ENCODE results near the gene RNASET2. TPM values are rescaled to one million over a fixed set of nuclear protein-coding genes. Genes with fewer than 3 reads are reported as not detected.
"Not testable (repeated sequence)": the region's sequence is repeated elsewhere in the genome, so short reads cannot be mapped to it uniquely, and the experiment has no call there.

The RNASET2 gene
- total RNA-seq, 1 donor from 2014 or later: 287 TPM

DNA sequence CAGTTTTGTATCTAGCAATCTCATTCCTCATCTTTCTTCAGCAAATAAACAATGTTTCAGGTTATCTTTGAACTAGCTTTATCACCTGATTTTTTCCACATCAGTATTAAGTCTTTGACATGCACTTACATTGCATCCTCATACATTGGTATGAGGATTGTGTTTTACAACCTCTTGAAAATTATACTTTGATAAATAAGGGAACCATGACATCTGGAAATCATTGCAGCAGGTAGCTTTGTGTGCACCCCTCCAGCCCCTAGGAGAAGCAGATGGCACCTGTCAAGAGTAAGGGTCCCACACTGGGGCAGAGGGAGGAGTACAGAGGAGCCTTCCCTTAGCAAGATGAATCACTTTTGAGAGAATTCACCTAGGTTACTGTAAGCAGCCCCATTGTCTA is 13.7 kb upstream of the RNASET2 start:
- DNase-seq (ENCODE audit: low read depth): no peak

DNA sequence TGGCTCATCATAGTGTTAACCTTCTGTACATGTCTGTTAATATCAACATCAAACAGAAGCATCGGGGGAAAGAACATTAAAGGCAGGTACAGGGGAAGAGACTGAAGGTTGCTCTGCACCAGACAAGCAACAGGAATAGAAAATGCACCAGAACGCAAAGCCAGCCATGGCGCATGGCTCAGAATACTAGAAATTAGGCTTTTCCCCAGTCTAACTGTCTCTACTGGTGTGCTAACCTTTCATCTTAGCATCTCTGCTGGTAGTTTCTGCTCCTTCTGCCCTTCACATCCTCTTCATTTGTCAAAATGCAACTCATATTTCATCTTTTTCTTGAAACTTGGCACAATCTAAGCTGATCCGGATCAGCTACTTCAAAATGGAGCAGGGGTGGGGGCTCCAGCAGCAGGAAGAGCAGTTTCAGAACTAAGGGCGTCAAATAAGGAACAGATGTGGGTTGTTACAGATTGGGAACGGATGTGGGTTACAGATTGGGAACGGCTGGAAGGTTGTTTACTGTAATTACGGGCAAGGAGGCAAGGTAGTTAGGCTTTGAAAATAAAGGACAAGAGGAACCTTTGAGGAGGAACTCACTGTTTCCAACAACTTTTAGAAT is 13.1 kb upstream of the RNASET2 start:
- DNase-seq (ENCODE audit: low read depth): no peak

DNA sequence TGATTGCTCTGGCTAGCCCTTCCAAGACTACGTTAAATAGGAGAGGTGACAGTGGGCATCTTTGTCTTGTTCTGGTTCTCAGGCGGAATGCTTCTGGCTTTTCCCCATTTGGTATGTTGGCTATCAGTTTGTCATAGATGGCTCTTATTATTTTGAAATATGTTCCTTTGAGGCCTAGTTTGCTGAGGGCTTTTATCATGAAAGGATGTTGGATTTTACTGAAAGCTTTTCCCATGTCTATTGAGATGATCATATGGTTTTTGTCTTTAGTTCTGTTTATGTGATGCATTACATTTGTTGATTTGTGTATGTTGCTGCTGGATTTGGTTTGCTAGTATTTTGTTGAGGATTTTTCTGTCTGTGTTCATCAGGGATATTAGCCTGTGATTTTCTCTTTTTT is 9.9 kb upstream of the RNASET2 start:
- DNase-seq (ENCODE audit: low read depth): no peak

DNA sequence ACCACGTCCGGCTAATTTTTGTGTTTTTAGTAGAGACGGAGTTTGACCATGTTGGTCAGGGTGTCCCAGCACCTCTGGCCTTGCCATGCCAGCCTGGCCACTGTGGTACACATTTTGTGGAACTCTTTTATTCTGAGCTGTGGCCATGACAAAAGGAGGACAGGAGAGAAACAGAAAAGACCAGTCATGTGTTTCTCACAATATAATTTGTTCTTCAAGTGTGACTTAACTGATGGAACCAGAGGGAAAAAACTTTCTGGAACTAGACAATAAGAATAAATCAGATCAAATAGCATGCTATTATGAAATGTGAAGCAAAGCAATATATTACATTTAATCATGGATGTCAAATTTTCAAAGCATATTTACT is 4.2 kb upstream of the RNASET2 start:
- DNase-seq (ENCODE audit: low read depth): no peak

DNA sequence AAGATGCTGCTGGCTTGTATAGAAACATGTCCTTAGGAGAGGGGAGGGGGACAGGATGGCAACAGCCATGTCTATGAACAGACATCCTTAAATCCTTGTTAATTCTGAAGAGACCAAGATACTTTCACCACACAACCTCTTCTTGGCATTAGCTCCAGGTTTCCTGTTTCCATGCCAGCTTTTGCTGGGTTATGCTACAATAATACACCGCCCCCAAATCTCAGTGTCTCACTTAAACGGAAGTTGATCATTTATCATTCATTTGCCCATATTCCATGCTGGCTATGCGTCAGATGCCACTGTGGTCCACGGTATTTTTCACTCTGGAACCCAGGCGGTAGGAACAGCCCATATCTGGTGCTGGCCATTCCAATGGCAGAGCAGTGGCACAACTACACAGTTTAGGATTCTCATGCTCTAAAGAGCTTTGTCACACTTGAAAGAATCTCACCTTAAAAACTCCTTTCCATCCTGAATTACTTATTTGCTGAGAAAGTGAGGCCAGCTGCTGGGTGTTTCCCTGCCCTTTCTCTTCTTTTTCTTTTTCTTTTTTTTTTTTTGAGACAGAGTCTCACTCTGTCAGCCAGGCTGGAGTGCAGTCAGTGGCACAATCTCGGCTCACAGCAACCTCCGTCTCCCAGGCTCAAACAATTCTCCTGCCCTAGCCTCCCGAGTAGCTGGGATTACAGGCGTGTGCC is 3.7 kb upstream of the RNASET2 start:
- peak; percentile 38 for DNase-seq (ENCODE audit: low read depth)

DNA sequence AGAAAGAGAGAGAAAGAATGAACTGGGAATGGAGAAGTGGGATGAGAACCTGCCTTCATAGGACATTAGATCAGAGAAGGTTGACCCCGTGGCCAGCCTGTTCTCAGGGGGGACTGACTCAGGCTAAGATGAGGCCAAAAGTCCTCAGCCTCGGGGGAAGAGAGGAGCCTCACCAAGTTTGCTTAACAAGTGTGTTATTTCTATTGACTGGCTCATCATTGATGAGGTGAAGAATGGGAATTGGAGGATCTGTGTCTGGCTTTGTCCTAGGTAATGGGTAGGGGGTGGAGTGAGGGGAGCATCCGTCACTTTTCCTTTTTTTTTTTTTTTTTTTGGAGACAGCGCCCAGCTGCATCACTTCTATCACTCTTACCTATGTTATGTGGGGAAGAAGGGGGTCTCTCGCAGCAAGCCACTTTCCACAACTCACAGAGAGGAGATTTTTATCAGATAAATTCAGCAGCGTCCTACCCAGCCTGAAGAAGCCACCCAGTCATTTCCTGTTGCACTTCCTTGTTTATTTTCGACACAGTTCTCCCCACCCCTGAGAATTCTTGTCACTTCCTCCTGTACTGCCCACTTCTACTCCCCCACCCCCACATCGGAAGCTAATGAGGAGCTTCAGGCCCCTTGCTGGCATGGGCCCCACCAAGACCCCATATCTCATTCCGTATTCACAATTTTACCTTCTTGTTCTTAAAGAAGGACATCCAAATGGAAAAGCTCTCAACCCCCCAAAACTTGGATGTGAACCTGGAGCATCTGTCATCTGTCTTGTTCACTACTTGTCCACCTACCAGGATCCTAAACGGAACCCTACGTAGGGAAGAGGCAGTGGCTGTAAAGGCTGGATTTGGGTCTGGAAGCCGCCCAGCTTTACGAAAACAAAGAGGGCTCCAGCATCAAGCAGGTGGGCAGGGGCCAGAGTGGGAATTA is 2.8 kb upstream of the RNASET2 start:
- DNase-seq (ENCODE audit: low read depth): peak; percentile 44

DNA sequence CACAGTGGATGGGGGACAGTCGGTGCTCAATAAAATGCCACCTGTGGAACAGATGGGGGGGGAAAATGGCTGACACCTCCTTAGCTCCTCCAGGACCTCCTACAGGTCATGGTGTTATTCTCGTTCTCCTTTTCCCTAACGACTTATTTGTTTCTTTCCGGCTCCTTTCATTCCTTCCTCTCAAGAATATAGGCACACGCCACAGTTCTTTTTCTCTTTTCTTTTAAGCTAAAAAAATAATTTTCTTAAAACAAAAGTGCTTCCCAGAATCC is 1.4 kb upstream of the RNASET2 start:
- no peak for DNase-seq (ENCODE audit: low read depth)

DNA sequence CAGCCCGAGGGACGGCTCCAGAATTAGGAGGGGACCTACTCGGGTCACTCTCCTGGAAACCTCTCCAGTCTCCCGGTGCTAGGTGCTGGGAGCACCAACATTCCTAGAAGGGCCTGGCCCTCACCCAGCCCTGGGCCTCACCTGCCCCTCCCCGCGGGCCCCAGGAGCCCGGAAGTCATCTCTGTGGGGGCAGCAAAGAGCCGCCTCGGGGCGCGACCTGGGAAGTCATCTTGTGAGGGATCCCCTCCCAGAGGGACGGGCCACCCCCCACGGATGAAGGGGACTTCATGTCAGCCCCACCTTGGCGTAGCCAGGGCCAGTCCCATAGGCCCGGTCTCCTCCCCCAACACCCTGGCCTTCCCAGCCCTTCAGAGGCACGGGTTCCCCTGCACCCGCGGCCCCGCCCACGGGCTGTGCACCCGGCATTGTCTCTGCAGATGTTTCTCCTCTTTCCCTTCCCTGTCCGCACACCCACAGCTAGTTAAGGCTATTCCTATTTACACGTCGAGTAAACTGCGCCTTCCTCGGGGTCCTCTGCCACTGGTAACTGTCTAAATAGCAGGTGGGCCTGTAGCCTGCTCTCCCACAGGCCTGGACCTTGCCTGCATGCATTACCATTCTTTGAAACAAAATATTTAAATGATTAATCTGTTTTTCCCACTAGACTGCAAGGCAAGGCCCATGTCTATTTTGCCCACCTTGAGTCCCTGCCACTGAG is 896 bp upstream of the RNASET2 start:
- no peak for DNase-seq (ENCODE audit: low read depth)

DNA sequence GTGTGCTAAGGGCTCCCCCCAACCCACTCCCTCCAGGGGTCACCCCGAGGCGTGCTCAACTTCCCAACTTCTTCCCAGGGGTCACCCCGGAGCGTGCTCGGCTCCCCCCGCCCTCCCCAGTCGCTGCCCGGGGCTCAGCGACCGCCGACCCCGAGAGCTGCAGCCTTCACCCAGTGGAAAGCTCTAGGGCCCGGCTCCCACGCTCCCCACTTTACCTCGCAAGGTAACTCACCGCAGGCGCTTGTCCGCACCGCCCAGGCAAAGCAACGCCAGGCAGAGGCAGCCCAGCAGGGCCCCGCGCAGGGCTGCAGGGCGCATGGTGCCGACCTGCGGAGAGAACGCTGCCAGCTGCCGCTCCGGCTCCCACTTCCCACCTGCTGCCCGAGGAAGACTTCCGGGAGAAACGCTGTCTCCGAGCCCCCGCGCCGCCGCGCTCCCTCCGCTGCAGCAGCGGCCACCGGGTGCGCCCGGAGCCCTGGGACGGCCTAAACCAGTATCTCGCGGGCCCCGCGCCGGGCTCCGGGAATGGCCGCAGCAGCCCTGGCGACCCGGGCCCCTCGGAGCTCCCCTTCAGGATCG is 396 bp downstream of the RNASET2 start:
- DNase-seq (ENCODE audit: low read depth): no peak

DNA sequence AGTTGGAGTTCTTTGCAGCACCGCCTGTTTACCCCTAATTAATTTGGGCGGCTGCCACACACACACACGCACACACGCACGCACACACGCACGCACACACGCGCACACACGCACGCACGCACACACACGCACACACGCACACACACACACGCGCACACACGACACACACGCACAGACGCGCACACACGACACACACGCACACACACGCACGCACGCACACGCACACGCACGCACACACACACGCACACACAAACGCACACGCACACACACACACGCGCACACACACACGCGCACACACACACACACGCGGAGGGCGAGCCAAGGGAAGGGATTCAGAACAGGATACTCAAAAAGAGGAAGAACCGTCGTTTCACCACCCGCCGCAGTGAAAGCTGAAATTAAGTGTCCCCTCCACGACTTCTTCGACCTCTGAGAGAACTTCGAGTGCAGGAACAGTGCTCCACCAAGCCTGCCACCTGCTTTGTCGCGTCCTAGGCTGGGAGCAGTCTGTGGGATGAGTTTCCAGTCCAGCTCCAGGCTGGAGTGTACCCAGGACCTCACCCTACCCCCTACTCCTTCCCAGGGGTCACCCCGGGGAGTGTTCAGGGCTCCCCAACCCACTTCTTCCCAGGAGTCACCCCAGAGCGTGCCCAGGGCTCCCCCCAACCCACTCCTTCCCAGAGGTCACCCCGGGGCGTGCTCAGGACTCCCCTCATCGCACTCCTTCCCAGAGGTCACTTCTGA is 1.1 kb downstream of the RNASET2 start:
- no peak for DNase-seq (ENCODE audit: low read depth)

DNA sequence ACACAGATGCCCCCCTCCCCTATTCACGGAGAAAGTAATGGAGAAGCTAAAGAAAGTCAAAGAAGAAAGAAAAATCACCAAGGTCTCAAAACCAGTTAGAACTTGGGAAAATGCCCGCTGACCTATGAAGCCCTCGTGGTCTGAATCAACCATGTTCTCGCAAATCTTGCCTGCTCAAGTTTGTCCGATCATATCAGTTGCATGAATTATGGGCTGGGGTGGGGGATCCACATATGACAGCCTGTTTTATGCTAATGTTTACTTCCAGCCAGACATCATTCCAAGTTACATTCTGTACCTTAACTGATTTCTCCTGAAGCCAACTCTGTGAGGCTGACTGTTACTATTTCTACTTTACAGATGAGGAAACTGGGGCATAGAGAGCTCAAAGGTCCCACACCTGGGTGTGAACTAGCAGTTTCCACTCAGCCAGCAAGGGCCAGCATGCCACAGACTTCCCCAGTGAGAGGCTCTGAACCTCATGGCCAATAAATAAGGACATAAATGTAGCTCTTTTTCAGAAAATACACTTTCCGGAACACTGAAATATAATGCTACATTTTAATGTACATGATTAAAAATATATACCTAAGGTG is 2.1 kb downstream of the RNASET2 start:
- no peak for DNase-seq (ENCODE audit: low read depth)

DNA sequence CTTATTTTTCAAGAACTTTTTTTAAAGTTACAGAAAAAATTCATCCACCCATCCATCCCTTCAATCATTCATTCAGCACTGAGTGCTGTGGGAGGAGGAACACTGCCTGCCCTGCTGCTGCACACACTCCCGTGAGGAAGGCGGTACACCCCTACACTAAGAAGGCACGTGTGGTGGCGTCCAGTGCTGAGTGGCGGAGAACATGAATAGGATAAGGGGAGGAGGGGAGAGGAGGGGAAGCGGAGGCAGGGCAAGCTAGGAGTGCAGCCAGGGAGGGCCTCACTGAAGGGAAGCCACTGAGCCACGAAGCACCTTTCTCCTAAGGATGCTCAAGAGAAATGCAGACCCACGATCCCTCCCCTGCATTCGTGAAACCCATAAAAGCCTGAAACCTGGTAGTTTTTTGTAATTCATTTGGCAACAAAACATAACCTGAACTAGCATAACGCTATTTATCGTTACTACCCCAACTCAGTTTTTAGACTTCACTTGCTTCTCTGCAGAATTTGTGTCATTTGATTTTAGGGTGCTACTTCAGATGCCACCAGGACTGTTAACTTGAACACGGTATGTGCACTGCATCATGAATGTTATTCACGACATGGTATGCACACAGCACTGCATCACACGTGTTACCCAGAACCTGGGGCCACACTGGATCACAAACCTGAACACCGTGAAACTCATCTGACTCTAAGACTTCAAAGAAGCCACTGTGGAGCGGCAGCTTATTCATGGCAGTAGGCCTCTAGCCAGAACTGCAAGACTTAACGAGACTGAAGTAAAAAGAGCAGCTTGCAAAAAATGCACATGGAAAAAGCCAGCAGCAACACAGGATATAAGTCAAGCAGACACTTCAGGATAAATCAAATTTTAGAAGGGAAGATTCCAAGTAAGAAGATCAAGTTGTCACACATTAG is 3.5 kb downstream of the RNASET2 start:
- no peak for DNase-seq (ENCODE audit: low read depth)

DNA sequence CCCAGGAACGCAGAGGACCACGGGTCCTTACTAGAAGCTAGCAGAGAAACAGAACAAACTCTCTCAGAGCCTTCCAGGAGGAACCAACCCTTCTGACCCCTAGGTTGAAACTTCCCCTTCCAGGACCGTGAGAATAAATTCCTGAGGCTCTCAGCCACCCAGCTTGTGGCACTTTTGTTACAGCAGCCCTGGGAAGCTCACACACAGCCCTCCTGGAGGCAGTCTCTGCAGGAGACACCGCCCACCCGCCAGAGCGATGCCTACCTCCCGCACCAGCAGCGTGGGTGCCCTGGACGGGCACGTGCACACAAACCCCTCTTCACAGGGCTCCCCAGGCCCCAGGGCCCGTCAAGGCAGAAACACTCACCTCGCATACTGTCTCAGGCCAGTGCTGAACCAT is 4.2 kb downstream of the RNASET2 start:
- DNase-seq (ENCODE audit: low read depth): no peak

DNA sequence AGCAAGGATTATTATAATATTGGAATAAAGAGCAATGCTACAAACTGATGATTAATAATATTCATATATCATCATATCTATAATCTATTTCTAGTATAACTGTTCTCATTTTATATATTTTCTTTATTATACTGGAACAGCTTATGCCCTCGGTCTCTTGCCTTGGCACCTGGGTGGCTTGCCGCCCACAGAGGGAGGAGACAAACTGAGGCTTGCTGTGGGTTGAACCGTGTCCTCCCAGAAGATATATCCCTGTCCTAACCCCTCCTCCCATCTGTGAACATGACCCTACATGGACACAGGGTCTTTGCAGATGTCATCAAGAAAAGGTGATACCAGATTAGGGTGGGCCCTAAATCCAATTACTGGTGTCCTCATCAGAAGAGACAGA is 4.7 kb downstream of the RNASET2 start:
- DNase-seq (ENCODE audit: low read depth): no peak

DNA sequence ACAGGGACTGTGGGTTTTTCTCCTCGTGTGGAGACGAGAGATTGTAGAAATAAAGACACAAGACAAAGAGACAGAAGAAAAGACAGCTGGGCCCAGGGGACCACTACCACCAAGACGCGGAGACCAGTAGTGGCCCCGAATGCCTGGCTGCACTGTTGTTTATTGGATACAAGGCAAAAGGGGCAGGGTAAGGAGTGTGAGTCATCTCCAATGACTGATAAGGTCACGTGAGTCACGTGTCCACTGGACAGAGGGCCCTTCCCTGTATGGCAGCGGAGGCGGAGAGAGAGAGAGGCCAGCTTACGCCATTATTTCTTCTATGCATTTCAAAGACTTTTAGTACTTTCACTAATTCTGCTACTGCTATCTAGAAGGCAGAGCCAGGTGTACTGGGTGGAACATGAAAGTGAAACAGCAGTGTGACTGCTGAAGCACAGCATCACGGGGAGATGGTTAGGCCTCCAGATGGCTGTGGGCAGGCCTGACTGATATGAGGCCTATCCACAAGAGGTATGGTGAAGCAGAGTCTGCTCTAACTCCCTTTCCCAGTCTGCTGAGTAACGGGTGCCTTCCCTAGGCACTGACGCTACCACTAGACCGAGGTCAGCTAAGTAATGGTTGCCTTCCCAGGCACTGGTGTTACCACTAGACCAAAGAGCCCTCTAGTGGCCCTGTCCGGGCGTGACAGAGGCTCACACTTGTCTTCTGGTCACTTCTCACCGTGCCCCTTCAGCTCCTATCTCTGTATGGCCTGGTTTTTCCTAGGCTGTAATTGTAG is 5.3 kb downstream of the RNASET2 start:
- DNase-seq (ENCODE audit: low read depth): peak; percentile 36

DNA sequence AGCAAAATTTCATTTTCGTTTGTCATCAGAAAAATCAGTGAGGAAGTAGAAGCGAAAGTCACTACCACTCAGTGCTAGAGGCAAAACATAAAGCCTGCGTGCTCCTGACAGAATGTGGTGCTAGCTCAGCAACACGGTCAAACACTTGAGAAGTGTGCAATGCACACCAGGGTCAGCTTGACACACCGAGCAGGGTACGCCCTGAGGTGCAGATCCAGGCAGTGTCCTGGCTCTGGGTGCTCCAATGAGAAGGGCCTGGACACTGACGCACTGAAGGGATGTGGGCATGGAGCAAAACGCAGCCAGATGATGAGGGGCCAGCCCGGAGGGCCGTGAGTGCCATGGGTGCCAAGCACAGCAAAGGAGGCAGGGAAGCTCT is 5.9 kb downstream of the RNASET2 start:
- no peak for DNase-seq (ENCODE audit: low read depth)

DNA sequence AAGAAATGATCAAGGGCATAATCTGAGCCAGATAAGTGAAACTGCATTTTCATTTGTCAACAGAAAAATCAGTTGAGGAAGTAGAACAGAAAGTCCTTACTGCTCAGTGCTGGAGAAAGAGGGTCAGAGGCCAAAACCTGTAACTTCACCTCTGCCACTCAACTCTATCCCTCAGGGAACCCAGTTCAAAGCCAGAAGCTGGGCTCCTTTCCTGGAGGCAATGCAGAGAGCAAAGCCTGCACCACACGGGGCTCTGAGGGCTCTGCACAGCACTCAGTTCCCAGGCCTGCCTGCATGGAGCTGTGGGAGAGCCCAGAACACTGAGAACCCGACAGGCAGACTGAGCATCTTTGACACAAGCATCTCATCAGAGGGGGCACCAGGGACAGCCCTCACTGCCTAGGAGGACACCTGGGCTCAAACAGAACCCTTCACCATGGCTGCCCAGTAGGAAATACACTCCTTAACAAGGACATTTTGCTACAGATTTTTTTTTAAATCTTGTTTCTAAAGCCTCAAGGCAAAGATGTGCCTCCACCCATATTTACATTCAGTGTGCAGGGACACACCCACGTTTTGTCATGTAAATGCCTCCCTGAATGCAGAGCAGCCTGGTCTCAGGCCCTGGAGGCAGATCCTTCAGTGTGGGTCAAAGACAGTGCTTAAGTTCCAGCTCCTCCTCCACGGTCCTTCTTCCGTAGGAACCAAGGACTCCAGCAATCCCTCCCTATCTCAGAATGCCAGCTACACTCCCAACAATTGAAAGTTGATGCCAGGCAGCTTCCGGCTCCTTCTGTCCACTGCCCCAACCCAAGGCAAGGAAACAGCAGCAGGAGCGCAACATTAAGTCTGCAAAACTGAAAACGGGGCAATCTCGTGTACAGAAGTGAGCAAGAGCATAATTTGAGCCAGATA is 6.6 kb downstream of the RNASET2 start:
- no peak for DNase-seq (ENCODE audit: low read depth)

DNA sequence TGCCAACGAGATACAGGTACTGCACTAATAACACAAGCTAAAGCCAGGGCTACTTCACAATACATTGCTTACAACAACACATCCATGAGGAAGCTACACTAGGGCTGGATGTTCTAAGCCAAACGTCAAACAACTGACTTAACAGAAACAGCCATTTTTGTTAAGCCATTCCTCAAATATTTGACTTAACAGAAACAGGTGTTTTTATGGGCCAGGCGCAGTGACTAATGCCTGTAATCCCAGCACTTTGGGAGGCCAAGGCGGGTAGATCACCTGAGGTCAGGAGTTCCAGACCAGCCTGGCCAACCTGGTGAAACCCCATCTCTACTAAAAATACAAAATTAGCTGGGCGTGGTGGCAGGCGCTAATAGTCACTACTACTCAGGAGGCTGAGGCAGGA is 7.6 kb downstream of the RNASET2 start:
- DNase-seq (ENCODE audit: low read depth): not testable (repeated sequence)

Data from renal cortical epithelial cell (primary cell).